ENCODE data around the gene KAT8. TPM values are rescaled to one million over a fixed set of nuclear protein-coding genes. Genes with fewer than 3 reads are reported as not detected.

The KAT8 gene
- total RNA-seq, 4 donors from 2014 or later = 61.0 to 83.4 (median 72.6) TPM

DNA sequence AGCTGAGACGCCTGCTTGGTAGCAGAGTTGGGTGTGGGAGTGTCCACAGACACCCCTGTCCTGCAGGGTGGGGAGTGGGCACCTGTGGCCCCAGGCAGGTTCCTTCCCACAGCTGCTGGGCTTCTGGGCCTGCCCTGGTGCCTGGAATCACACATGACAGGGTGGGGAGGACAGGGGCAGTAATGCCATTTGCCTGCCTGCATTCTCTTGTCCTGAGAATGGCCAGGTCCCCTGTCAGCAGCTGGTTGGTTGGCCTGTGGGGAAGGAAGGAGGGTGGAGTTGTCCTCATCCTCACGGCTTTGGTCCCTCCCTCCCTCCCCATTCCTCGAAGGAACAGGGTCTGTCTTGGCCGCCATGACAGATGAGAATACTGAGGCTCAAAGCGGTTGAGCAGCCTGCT is 33.9 kb upstream of the KAT8 start:
- H3K4me3 ChIP-seq = no peak overlapping the region
- WGBS = 76% methylated on average over 4 of the region's 5 CpGs
- no peaks in the 10 kb centered on the region for H3K27me3 ChIP-seq
- peaks cover 3 to 24% (median 12%) of the 10 kb centered on the region in 4 donors for H3K4me1 ChIP-seq
- TF ChIP-seq POLR2A (IDR thresholded peaks at IDR 0.05; ENCODE audit: low read depth) = no peak
- TF ChIP-seq POLR2AphosphoS5 (IDR thresholded peaks at IDR 0.05) = no peak
- no peak for TF ChIP-seq EP300 (IDR thresholded peaks at IDR 0.05)
- TF ChIP-seq, protein P1, sequence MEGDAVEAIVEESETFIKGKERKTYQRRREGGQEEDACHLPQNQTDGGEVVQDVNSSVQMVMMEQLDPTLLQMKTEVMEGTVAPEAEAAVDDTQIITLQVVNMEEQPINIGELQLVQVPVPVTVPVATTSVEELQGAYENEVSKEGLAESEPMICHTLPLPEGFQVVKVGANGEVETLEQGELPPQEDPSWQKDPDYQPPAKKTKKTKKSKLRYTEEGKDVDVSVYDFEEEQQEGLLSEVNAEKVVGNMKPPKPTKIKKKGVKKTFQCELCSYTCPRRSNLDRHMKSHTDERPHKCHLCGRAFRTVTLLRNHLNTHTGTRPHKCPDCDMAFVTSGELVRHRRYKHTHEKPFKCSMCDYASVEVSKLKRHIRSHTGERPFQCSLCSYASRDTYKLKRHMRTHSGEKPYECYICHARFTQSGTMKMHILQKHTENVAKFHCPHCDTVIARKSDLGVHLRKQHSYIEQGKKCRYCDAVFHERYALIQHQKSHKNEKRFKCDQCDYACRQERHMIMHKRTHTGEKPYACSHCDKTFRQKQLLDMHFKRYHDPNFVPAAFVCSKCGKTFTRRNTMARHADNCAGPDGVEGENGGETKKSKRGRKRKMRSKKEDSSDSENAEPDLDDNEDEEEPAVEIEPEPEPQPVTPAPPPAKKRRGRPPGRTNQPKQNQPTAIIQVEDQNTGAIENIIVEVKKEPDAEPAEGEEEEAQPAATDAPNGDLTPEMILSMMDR (IDR thresholded peaks at IDR 0.05) = no peak
- DNase-seq (ENCODE audit: extremely low spot score) = no peak
- H3K36me3 ChIP-seq = peaks cover 14 to 100% (median 100%) of the 10 kb centered on the region in 4 donors
- no peaks in the 10 kb centered on the region for H3K9me3 ChIP-seq
- intact Hi-C loops (cut with DNase I) = no loop called here
- H3K27ac ChIP-seq (replicated peaks in 1 of 4) = no peak overlapping the region

DNA sequence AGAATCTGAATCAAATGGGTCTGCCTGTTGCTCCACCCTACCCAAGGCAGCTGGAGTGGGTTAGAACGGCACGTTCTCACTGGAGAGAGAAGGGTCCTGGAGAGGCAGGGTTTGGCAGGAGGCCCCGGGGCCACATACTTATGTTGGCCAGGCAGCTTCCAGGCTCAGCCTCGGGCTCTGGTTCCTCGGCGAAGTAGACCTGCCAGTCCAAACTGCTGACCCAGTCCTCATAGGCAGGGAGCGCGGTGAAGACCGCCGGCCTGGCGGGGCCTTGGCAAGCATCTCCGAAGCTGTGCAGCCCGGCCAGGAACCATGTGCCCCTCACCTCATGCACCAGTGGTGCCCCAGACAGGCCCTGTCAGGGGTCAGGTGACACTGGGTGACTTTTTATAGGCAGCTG is 33.5 kb upstream of the KAT8 start:
- peaks cover 10 to 100% (median 98%) of the 10 kb centered on the region in 4 donors for H3K36me3 ChIP-seq
- intact Hi-C loops (cut with DNase I) = no loop called here
- no peak overlapping the region for H3K4me3 ChIP-seq
- no peaks in the 10 kb centered on the region for H3K27me3 ChIP-seq
- WGBS = 100% methylated on average over 2 of the region's 13 CpGs
- no peak for DNase-seq (ENCODE audit: extremely low spot score)
- peaks cover 3 to 24% (median 12%) of the 10 kb centered on the region in 4 donors for H3K4me1 ChIP-seq
- TF ChIP-seq EP300 (IDR thresholded peaks at IDR 0.05) (no peak), POLR2AphosphoS5 (IDR thresholded peaks at IDR 0.05) (no peak), POLR2A (IDR thresholded peaks at IDR 0.05; ENCODE audit: low read depth) (no peak)
- TF ChIP-seq, protein P1 (IDR thresholded peaks at IDR 0.05) = no peak
- H3K9me3 ChIP-seq = no peaks in the 10 kb centered on the region
- H3K27ac ChIP-seq (replicated peaks in 1 of 4) = no peak overlapping the region

DNA sequence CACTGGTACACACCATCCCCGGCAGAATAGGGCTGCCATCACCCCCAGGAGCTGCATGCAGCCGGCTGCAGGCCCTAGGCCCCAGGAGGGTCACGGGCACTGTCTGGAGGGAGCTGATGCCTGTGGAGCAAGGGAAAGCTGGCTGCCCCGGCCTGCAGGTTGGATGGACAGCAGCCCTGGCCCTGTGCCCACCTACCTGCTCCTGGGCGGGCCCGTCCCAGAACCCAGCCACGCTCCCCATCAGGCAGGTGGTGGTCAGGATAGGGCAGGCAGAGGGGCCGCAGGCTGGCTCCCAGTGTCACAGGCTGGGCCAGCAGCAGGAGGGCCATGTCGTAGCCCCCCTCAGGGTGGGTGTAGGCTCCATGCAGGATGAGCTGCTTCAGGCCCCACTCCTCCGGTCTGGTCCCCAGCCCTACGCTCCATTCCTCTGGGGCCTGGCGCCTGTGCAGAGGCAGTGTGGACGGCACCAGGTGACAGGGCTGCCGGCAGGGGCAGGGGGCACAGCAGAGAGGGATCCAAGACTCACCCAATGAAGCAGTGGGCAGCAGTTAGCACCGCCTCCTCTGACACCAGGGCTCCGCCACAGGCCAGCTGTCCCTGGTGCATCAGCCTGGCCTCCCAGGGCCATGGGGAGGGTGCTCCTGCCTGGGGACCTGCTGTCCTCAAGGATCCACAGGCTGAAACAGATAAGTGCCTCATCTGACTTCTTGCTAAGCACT is 32.7 kb upstream of the KAT8 start:
- TF ChIP-seq EP300 (IDR thresholded peaks at IDR 0.05) = no peak
- no peak for TF ChIP-seq POLR2A (IDR thresholded peaks at IDR 0.05; ENCODE audit: low read depth)
- TF ChIP-seq, protein P1 (IDR thresholded peaks at IDR 0.05) = no peak
- TF ChIP-seq POLR2AphosphoS5 (IDR thresholded peaks at IDR 0.05) = no peak
- intact Hi-C loops (cut with DNase I) = no loop called here
- Histone ChIP-seq H3K27ac (replicated peaks in 1 of 4) (no peak overlapping the region), H3K9me3 (no peaks in the 10 kb centered on the region), H3K36me3 (peaks cover 3 to 100% (median 98%) of the 10 kb centered on the region in 4 donors), H3K4me1 (peaks cover 3 to 24% (median 12%) of the 10 kb centered on the region in 4 donors), H3K4me3 (no peak overlapping the region), H3K27me3 (no peaks in the 10 kb centered on the region)
- no peak for DNase-seq (ENCODE audit: extremely low spot score)
- WGBS = 91% methylated on average over 4 of the region's 16 CpGs

DNA sequence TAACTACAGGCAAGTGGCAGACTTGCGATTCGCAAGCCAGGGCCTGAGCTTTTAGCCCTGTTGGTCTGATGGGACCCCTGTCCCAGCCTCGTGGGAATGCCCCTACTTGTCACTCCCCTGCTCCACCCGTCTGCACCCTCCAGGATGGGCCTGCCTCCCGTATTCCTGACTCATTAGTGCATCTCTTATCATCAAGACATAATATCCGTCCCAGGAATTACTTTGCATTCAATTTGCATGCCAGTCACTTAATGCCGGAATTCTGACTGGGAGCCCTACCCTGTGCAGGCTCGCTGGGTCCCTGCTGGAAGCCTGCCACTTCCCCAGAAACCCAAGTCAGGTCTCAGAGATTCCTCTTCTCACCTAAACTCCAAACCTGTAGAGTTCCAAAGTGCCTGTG is 32.1 kb upstream of the KAT8 start:
- 87% methylated on average over 8 of the region's 8 CpGs for WGBS
- H3K36me3 ChIP-seq = peaks cover 2 to 100% (median 96%) of the 10 kb centered on the region in 4 donors
- intact Hi-C loops (cut with DNase I) = no loop called here
- H3K4me1 ChIP-seq = peaks cover 3 to 24% (median 12%) of the 10 kb centered on the region in 4 donors
- no peaks in the 10 kb centered on the region for H3K9me3 ChIP-seq
- no peaks in the 10 kb centered on the region for H3K27me3 ChIP-seq
- H3K4me3 ChIP-seq = no peak overlapping the region
- H3K27ac ChIP-seq (replicated peaks in 1 of 4) = no peak overlapping the region
- DNase-seq (ENCODE audit: extremely low spot score) = no peak
- TF ChIP-seq EP300 (IDR thresholded peaks at IDR 0.05) = no peak
- no peak for TF ChIP-seq POLR2AphosphoS5 (IDR thresholded peaks at IDR 0.05)
- TF ChIP-seq, protein P1 (IDR thresholded peaks at IDR 0.05) = no peak
- TF ChIP-seq POLR2A (IDR thresholded peaks at IDR 0.05; ENCODE audit: low read depth) = no peak
